ENCODE results near the gene THY1.

DNA sequence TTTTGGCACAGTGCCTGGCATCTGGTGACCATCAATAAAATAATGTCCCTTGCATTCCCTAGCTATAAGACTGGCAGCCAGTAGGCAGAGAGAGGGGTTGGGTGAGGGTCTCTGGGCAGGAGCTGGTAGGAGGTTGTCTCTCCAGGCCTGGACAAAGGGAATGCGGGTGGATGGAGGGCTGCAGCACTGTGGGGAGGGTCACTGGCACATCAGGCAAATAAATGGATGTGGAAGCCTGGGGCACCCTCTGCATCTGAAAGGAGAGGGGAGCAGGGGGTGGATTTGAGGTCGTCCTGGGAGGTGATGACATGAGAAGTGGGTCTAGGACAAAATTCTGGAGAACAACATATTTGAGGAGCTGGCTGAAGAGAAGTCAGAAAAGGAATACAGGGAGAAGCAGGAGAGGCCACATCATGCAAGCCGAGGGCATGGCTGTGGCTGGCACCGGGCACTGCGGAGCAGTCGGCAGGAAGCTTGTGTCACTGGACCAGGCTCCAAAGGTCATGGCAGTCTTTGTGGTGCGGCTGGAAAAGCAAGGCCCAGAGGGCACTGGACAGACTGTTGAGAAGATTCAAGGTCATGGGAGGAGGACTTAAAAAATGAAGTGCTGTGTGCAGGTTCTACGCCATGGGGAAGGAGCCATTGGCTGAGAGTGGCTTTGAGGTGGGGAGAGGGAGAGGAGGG lies 36.5 kb upstream of the THY1 start:
- TF ChIP-seq CTCF (IDR thresholded peaks at IDR 0.05) = no peak
- no peak for TF ChIP-seq POLR2A (IDR thresholded peaks at IDR 0.05)
- no peak for TF ChIP-seq POLR2AphosphoS5 (IDR thresholded peaks at IDR 0.05)
- TF ChIP-seq EP300 (IDR thresholded peaks at IDR 0.05) = no peak

All from upper lobe of left lung (tissue), 4 donors.